Mesodermal cell (in vitro differentiated cells): ENCODE measurements around the gene CACUL1.
"Not testable (repeated sequence)": the region's sequence is repeated elsewhere in the genome, so short reads cannot be mapped to it uniquely, and the experiment has no call there.

Experiments used
- H3K27ac ChIP-seq: 2 replicates; pipeline ENCODE4 v1.7.0; 2013; ENCODE audit warnings: mild to moderate bottlenecking, low read depth, low read length, moderate library complexity; ENCODE audit not compliant: severe bottlenecking
- H3K36me3 ChIP-seq: 2 replicates; pipeline ENCODE4 v1.7.1; 2013; ENCODE audit warnings: mild to moderate bottlenecking, low read length, moderate library complexity; ENCODE audit not compliant: control insufficient read depth, insufficient read depth
- H3K4me1 ChIP-seq: one replicate; pipeline ENCODE4 v1.7.1; 2013; ENCODE audit warnings: mild to moderate bottlenecking, low read length; ENCODE audit not compliant: insufficient read depth, control insufficient read depth, poor library complexity, severe bottlenecking
- H3K4me3 ChIP-seq: 2 replicates; pipeline ENCODE4 v1.7.0; 2013; ENCODE audit warnings: low read length, control low read depth, mild to moderate bottlenecking; ENCODE audit not compliant: insufficient read depth, poor library complexity, severe bottlenecking; ENCODE audit errors: extremely low read depth
- H3K9me3 ChIP-seq: 2 replicates; pipeline ENCODE4 v1.7.1; 2013; ENCODE audit warnings: mild to moderate bottlenecking, low read length, moderate library complexity; ENCODE audit not compliant: control insufficient read depth
- WGBS, 2 experiments: methylation state at CpG; one replicate each; pipeline ENCODE4 v1.1.5; 2013; ENCODE audit warnings: missing lambda C conversion rate in 2 of 2; ENCODE audit not compliant: insufficient coverage in 2 of 2; 5-methylcytosine and 5-hydroxymethylcytosine counted together

The CACUL1 gene

GRCh38 chr10:118668228-118668952 lies 86.4 kb downstream of the CACUL1 start:
- peaks cover 6% of the 10 kb centered on the region for H3K36me3 ChIP-seq
- H3K4me1 ChIP-seq, result no peaks in the 10 kb centered on the region
- no peak overlapping the region for H3K27ac ChIP-seq
- no peak overlapping the region for H3K4me3 ChIP-seq
- no peaks in the 10 kb centered on the region for H3K9me3 ChIP-seq
- 72 to 86% methylated on average over 3 to 6 of the region's 9 CpGs for WGBS, 2 experiments

- Histone ChIP-seq H3K9me3 (no peaks in the 10 kb centered on the region), H3K36me3 (peaks cover under 1% of the 10 kb centered on the region), H3K27ac (no peak overlapping the region), H3K4me1 (no peaks in the 10 kb centered on the region), H3K4me3 (no peak overlapping the region)
- WGBS, 2 experiments, result 92 to 97% methylated on average over 3 to 4 of the region's 4 CpGs
Measured at GRCh38 chr10:118667732-118668131, 87.0 kb downstream of the CACUL1 start.

- 90 to 94% methylated on average over 3 to 4 of the region's 4 CpGs for WGBS, 2 experiments
- Histone ChIP-seq H3K27ac (no peak overlapping the region), H3K4me3 (no peak overlapping the region), H3K9me3 (no peaks in the 10 kb centered on the region), H3K4me1 (no peaks in the 10 kb centered on the region), H3K36me3 (no peaks in the 10 kb centered on the region)
Measured at GRCh38 chr10:118666350-118666749, 88.4 kb downstream of the CACUL1 start.

- H3K9me3 ChIP-seq, result no peaks in the 10 kb centered on the region
- 74 to 82% methylated on average over 4 of the region's 6 CpGs for WGBS, 2 experiments
- H3K4me3 ChIP-seq, result no peak overlapping the region
Measured at GRCh38 chr10:118664321-118664720, 90.4 kb downstream of the CACUL1 start.

DNA sequence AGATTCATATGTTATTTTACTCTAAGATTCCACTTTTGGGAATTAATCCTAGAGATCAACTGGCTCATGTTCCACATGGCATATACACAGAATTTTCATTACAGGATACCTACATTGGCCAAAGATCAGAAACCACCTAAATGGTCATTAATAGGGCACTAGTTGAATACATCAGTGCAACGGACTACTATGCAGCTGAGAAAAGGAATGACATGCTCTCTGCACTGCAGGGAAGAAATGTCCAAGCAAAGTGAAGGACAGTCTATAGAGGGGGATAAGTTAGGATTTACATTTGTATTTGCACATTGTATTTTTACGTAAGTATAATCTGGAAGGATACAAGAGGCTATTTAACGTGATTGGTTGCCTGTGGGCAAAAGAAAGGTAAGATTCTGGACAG lies 91.6 kb downstream of the CACUL1 start:
- H3K36me3 ChIP-seq, result no peaks in the 10 kb centered on the region
- no peaks in the 10 kb centered on the region for H3K9me3 ChIP-seq
- H3K4me3 ChIP-seq, result no peak overlapping the region
- peaks cover 2% of the 10 kb centered on the region for H3K4me1 ChIP-seq
- WGBS, 2 experiments, result 95 to 96% methylated on average over 3 of the region's 3 CpGs
- H3K27ac ChIP-seq, result no peak overlapping the region

More at GRCh38 chr10:118664321-118664720, 90.4 kb downstream of the CACUL1 start:
- H3K4me1 ChIP-seq, result no peaks in the 10 kb centered on the region
- no peaks in the 10 kb centered on the region for H3K36me3 ChIP-seq
- no peak overlapping the region for H3K27ac ChIP-seq

DNA sequence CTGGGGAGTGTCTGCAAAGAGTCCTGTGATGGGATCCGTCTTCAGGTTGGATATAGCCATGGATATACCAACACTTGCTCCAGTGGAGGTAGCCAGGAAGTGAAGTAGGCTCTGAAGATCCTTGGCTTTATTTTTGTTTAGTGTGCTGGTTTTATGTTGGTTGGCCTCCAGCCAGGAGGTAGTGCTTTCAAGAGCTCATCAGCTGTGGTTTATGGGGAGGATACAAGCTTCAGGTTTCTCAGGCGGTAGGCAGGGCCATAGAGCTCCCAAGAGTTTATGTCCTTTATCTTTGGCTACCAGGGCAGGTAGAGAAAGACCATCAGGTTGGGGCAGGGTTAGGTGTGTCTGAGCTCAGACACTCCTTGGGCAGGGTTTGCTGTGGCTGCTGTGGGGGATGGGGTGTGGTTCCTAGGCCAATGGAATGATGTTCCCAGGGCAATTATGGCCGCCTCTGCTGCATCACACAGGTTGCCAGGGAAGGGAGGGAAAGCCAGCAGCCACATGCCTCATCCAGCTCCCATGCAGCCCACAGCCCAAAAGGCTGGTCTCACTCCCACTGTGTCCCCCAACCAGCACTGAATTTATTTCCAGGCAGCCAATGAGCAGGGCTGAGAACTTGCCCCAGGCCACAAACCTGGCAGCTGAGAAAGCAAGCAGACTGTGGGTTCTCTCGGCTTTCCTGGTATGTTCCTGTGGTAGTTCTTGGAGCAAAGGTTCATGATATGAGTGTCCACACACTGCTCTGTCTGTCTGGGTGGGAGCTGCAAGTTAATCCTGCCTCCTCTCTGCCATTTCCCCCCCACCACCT lies 92.3 kb downstream of the CACUL1 start:
- Histone ChIP-seq H3K4me1 (peaks cover 2% of the 10 kb centered on the region), H3K9me3 (no peaks in the 10 kb centered on the region), H3K36me3 (no peaks in the 10 kb centered on the region), H3K4me3 (no peak overlapping the region), H3K27ac (no peak overlapping the region)
- WGBS, 2 experiments, result 70 to 76% methylated on average over 2 to 3 of the region's 4 CpGs

DNA sequence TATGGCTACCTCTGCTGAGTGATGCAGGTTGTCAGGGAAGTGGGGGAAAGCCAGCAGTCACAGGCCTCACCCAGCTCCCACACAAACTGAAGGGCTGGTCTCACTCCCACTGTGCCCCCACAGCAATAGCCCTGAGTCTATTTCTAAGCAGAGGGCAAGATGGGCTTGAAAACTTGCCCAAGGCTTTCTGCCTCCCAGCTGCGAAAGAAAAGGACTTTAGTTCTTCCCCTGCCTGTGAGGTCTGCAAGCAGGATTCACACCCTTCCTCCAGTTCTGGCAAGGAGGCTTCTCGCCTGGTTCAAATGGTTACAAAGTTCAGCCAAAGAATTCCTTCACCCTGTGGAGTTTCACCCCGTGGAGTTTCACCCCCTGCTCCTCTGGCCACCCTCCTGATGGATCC lies 96.0 kb downstream of the CACUL1 start:
- Histone ChIP-seq H3K4me3 (no peak overlapping the region), H3K4me1 (peaks cover 2% of the 10 kb centered on the region), H3K36me3 (no peaks in the 10 kb centered on the region), H3K9me3 (no peaks in the 10 kb centered on the region), H3K27ac (no peak overlapping the region)
- 76 to 81% methylated on average over 3 of the region's 3 CpGs for WGBS, 2 experiments

DNA sequence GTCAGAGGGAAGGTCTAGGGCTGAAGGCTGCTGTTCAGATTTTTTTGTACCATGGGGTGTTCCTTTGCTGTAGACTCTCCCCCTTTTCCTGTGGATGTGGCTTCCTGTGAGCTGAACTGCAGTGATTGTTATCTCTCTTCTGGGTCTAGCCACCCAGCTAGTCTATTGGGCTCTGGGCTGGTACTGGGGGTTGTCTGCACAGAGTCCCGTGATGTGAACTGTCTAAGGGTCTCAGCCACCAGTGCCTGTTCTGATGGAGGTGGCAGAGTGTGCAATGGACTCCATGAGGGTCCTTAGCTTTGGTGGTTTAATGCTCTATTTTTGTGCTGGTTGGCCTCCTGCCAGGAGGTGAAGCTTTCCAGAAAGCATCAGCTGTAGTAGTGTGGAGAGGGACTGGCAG lies 96.6 kb downstream of the CACUL1 start:
- H3K4me3 ChIP-seq, H3K36me3 ChIP-seq, H3K9me3 ChIP-seq, H3K4me1 ChIP-seq, H3K27ac ChIP-seq: not testable (repeated sequence)
- WGBS, 2 experiments, result no CpG with 5 or more reads among the region's 1 CpG

DNA sequence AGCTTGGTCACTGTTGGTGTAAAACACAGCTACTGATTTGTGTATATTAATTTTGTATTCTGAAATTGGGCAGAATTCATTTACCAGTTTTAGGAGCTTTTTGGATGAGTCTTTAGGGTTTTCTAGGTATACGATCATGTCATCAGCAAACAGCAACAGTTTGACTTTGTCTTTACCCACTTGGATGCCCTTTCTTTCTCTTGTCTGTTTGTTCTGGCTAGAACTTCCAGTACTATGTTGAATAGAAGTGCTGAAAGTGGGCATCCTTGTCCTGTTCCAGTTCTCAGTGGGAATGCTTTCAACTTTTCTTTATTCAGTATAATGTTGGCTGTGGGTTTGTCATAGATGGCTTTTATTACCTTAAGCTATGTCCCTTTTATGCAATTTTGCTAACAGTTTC lies 109.5 kb downstream of the CACUL1 start:
- H3K4me3 ChIP-seq, H3K9me3 ChIP-seq, H3K36me3 ChIP-seq, H3K4me1 ChIP-seq, H3K27ac ChIP-seq: not testable (repeated sequence)
- no CpG with 5 or more reads among the region's 1 CpG for WGBS, 2 experiments

GRCh38 chr10:118642228-118642627 lies 112.5 kb downstream of the CACUL1 start:
- Histone ChIP-seq H3K36me3 (no peaks in the 10 kb centered on the region), H3K4me3 (no peak overlapping the region), H3K27ac (no peak overlapping the region), H3K9me3 (no peaks in the 10 kb centered on the region), H3K4me1 (no peaks in the 10 kb centered on the region)
- whole genome bisulfite sequencing, 2 experiments, result 100% methylated on average over 1 of the region's 2 CpGs; no CpG with 5 or more reads in 1 of the 2 experiments

DNA sequence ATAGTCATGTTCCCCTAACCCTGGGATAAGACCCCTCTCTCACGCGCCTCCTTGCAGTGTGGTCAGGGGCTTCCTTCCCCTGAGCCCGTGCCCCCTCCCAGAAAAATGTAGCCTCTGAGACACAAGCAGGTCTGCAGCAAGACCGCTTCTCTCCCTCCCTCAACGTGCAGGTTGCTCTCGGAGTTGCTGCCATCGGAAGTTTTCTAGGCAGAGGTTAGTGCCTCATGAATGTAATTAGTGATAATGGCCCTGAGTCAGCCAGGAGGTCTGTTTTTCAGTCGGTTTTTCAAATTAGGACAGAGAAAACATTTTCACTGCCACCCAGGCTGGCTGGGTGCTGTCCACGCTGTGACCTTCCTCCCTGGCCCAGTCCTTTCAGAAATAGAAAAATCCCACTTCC lies 116.1 kb downstream of the CACUL1 start:
- Histone ChIP-seq H3K36me3 (no peaks in the 10 kb centered on the region), H3K4me3 (no peak overlapping the region), H3K9me3 (no peaks in the 10 kb centered on the region), H3K4me1 (no peaks in the 10 kb centered on the region), H3K27ac (no peak overlapping the region)
- WGBS, 2 experiments, result 85 to 86% methylated on average over 4 to 5 of the region's 9 CpGs
